NOMO-1 treated with DMSO at 0.1 percent for 48 hours (cell line): ENCODE results near the gene SLK.

ENCODE experiments used
- DNase-seq: peaks from one replicate; lab custom pipeline; 2025; ENCODE audit not compliant: unreplicated experiment; lab: John Stamatoyannopoulos, UW

The SLK gene

DNA sequence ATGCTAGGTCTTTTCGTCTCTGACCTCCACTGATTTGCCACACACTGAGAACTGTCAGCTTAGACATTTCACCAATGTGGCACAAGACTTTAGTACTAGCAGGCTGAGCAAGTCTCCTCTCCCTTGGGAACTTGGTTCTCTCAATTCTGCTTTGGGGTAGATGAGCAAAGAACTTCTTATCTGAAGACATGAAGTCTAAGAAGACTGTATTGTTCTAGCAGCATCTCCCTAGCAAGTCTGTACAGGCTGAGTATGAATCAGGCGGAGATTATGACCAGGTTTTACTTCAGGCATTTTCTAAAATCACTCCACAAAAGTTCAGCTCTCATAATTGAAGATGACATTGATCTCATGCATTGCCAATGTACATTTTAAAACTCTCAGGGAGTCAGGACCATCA, 25.1 kb upstream of the SLK start:
- DNase-seq, result no peak

DNA sequence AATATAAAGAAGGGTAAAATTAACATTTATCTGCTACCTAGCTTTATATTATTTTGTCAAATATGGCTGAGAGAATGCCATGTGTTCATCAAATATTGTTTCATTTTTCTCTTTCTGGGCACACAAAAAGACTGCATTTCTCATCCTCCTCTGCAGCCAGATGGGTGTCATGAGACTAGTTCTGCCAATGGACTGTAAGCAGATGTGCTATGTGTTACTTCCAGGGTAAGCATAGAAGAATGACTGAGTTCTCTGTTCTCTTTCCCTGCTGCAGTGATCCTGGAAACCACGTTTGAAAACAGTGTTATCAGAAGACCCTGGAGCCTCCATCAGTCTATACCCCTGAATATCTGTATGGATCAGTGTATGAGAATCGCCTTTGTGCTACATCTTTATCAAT, 24.1 kb upstream of the SLK start:
- no peak for DNase-seq

DNA sequence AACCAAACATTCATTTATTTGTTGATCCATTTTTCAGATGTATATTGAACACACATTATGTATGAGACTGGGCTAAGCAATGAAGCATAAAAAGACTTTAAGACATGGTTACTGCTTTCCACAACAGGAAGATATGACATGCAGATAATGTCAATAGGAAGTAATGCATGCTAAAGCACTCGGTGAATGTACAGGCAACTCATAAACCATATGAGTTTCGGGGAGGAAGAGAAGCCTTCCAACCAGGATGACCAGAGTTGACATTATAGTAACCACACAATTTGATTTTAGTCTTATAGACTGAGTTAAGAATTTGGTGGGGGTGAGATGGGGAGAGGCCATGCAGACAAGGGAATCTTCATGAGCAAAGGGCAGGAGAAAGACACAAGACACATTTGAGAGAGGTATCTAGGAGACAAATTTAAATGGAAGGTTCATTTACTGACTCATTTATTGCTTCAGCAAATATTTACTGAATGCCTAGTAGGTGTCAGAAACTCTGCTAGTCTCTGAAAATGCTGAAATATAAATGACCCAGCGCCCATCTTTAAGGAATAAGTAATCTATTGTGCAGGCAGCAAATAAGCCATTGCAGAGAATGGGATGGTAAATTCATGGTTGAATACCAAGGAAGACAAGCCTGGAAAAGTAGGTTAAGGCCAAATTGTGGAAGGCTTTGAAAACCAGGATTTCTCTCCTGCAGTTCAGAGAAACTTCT, 19.0 kb upstream of the SLK start:
- no peak for DNase-seq

DNA sequence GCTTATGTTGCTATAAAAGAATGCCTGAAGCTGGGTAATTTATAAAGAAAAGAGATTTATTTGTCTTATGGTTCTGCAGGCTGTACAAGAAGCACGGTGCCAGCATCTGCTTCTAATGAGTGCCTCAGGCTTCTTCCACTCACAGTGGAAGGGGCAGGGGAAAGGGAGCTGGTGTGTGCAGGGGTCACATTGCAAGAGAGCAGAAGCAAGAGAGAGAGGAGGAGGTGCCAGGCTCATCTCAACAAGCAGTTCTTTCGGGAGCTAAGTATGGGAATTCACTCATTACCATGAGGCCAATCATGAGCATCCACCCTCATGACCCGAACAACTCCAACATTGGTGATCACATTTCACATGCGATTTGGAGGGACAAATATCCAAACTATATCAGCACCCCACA, 17.2 kb upstream of the SLK start:
- DNase-seq, result no peak

DNA sequence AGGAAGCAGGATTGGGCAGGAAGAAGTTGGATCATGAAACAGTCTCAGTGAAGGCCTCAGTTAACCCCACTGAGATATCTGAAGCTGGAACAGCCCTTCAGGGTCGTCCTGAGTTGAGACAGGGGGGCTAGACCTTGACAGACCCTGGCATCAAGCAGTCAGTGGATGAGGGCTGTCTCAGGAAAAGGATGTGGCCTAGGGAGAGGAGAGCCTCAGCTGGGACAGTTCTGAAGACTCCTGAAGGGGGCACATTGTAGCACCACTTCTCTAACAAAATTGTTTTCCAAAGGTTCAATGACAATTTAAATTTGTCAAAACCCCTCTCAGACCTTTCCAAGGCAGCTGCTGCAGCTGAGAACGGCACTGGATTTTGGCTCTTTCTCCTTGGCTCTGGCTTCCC, 15.8 kb upstream of the SLK start:
- no peak for DNase-seq

DNA sequence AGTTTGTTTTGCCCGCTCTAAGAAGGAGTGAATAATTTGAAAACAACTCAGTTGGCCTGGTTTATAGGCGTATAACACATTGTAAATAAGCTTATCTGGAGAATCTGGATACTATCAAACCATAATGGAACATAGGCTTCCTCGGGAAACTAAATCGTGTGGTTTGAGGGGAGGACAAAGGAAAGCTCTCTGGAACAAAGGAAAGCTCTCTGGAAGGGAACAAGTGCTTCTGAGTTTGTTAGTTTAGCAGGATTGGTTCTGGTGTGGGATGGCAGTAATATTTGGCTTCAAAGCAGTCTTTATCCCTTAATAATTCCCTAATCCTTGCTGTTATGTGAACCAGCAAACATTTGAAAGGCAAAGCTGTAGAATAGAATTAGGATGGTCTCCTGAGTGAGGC, 15.0 kb upstream of the SLK start:
- no peak for DNase-seq

DNA sequence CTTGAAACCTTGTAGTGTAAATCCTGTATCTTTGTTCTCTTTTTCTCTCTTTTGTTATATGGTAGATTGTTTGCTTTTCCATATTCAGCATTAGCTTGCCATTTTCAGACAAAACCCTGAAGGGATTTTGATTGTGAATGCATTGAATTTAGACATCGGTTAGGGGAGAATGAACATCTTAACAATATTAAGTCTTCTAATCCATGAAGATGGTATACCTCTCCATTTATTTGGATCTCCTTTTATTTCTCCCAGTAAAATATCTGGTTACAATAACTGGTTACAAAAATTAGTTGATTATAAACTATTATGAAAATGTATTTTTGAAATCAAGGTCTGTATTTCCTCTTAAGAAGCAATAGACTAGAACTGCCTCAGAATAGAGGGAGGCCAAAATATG, 12.4 kb upstream of the SLK start:
- DNase-seq, result no peak

DNA sequence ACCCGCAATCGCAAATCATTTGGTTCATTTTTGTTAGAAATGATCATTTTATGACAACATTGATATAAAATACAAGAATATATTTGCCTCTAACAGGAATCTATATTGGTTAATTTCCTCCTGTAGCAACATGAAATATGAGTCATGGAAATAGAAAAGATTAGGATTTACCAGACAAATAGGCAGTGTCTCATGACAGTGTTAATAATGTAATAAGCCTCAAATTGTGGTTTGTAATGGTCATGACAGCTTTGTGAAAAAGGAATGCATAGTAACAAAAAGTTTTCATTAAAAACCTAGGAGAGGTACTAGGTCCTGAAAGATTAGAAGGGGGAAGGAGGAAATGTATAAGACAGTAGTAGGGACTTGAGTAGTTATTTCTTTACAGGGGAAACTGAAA, 7.9 kb upstream of the SLK start:
- DNase-seq, result no peak

DNA sequence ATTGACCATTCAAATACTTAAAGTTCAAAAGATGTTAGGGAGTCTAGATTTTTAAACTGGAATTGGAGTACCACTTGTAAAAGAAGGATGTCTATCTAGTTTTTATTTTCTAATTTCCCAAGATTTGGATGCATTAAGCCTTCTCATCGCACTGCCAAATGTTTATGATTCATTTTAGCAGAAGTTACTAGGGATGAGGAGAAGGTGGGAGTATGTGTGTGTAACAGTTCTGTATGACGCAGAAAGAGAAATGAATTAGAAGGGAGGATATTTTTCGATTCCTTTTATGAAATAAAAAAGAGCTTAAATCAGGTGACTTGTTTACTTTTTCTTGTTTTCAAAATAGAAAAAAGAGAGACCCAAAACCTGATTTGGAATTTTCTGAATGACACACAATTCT, 6.8 kb upstream of the SLK start:
- DNase-seq, result no peak

DNA sequence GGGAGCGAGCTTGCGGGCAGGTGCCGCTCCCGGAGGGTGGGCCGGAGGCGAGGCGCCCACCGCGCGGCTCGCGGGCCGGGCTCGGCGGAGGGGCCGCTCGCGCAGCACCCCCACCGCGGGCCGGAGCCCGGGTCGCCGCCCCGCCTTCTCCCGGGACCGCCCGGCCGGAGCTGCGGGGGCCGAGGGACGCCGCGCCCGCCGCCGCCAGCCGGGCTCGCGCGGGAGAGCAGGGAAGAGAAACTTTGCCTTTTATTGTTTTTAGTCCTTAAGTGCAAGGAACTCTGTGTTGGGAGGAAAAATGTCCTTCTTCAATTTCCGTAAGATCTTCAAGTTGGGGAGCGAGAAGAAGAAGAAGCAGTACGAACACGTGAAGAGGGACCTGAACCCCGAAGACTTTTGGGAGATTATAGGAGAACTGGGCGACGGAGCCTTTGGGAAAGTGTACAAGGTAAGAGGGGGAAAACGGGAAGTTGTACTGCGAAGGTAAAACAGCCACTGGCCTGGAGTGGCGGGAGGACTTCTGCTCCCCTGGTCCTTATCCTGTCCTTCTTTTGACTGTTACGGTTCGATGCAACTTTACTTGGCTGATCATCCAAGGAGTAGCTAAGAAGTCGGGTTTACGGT, 620 bp downstream of the SLK start:
- peak; percentile 50 for DNase-seq

DNA sequence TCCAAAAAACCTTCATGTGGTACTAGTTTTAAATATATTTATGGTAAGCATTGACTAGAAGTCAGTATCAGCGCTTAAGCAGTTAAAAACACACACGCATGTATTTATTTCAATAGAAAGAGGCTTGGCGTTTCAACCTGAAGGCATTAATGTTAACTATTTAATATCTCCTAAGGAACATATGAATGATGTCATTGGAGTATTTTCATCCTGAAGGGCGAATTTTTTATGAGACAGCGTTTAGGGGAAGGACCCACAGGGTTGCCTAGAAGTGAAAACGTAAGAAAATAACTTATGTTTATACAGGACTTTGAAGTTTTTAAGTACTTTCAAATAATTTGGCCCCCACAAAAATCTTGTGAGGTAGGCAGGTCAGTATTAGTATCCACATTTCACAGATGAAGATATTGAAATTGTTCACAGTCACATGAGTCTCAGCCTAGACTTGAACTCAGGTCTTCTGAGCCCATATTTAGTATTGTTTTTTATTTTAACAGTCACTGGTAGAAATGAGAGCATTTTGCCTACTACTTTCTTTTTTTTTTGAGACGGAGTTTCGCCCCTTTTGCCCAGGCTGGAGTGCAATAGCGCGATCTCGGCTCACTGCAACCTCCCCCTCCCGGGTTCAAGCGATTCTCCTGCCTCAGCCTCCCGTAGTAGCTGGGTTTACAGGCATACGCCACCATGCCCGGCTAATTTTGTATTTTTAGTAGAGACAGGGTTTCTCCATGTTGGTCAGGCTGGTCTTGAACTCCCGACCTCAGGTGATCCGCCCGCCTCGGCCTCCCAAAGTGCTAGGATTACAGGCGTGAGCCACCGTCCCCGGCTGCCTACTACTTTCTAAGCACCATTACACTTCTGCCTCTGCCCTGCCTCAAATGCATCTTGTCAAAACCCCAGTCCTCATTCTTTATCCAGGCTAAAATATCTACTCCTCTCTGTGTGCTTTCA, 1.8 kb downstream of the SLK start:
- no peak for DNase-seq

DNA sequence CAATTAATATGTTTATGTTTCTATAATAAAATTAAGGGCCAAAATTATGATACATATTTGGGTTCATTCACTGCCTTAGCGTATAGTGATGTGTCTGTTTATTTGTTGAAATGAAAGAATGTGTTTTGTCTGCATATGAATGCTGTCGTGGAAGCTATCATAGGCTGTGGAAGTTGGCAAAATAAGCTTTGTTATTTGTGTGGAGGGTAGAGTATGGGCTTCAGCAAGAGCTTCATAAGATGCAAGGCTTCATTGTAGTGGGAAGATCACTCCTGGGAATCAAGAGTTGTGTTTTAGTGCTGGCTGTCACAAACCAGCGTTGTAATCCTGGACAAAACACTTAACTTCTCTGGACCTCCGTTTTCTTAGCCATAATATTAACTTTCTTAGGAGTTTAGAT, 2.5 kb downstream of the SLK start:
- DNase-seq, result no peak

DNA sequence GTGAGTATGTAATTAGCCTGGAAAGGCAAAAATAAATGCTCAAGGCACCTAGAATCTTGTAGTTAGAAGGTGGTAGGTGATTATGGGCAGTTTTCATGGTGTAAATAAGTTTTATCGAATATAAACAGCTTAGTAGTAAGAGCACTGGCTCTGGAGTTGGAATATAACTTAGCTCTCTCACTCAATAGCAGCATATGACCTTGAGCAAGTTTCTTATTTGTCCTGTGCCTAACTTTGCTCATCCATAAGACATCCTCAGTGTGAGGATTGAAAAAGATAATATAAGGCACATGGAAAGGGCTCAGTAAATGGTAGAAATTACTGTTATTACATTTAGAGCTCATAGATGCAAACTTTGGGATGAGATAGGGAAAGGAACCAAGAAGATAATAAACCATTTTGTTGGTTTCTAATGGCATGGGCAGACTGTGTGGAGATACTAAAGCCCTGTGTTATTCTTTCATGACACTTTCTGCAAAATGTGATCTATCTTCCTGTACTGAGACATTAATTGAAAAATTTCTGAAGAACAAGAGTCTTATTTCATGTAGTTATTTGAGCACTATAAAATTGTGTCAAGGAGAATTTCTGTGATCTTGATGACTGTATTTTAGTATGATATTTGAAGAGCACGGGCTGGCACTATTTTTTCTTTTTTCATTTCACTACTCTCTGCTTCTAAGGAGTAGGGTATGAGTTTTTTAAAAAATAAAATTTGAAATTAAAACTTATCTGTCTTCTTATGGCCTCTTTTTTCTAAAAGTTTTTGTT, 3.1 kb downstream of the SLK start:
- DNase-seq, result no peak

DNA sequence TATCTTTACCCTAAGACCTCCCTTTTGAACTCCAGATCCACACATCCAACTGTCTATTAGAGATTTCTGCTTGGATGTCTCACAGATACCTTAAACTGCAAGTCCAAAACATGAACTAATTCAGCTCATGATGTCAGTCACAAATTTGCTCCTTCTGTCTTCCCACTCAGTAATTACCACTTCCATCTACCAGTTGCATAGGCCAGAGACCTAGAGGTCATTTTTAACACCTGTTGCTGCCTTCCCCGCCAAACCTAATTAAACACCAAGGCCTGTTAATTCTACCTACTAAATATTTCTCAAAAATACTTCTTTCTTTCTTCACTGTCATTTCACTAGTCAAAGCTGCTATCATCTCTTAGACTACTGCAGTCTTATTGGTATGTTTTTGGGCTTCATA, 8.2 kb downstream of the SLK start:
- DNase-seq, result no peak

DNA sequence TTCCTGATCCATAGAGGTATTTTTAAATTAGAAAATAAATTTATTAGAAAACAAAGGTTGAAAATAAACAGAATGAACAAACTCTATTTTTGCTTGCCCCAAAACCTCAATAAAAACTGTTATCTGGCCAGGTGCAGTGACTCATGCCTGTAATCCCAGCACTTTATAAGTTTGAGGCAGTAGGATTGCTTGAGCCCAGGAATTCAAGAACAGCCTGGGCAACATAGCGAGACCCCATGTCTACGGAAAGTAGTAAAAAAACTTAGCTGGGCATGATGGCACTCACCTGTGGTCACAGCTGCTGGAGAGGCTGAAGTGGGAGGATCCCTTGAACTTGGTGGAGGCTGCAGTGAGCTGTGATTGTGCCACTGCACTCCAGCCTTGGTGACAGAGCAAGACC, 10.3 kb downstream of the SLK start:
- no peak for DNase-seq

DNA sequence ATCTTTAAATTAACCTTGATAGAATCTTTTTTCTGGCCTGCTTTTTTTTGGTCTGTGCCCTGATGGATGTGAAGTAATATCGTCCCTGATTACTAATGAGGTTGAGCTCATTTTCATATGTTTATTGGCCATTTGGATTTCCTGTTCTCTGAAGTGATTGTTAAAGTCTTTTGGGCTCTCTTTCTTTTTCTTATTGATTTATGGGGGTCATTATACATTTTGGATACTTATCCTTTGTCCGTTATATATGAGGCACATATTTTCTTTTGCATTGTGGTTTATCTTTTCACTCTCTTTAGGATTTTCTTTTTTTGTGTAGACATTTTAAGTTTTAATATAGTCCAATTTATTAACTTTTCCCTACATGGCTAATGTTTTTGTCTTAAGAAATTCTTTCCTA, 12.6 kb downstream of the SLK start:
- DNase-seq, result no peak

DNA sequence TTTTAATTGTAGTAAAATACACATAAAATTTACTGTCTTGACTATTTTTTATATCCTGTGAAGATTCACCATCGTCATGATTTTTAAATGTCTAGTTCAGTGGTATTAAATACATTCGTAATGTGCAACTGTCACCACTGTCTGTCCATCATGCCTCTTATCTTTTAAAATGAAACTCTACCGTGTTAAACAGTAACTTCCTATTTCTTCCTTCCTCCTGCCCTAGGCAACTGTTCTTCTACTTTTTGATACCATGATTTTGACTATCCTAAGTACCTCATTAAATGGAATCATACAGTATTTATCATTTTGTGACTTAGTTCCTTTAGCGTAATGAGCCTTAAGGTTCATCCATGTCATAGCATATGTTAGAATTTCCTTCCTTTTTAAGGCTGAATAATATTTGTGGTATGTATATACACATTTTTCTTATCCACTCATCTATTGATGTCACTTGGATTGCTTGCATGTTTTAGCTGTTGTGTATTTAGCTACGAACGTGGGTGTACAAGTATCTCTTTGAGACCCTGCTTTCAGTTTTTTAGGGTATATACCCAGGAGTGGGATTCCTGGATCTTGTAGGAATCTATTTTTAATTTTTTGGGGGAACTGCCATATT, 13.5 kb downstream of the SLK start:
- DNase-seq, result peak; percentile 4

DNA sequence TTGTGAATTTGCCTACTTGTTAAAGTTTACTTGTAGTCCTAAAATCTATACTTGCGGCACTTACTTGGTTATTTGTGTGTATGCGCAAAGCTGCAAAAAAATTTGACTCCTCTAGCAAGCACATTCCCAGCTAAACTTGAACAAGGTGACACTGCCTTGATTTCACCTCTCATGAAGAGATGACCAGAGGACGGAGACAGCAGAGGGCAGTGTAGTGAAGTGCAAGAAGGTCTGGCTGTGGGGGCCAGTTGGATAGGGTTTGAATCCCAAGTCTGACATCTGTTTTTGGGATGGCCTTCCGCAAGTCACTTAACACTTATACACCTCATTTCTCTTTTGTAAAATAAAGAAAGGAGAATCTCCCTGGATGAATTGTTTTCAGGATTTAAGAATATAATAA, 15.7 kb downstream of the SLK start:
- no peak for DNase-seq

DNA sequence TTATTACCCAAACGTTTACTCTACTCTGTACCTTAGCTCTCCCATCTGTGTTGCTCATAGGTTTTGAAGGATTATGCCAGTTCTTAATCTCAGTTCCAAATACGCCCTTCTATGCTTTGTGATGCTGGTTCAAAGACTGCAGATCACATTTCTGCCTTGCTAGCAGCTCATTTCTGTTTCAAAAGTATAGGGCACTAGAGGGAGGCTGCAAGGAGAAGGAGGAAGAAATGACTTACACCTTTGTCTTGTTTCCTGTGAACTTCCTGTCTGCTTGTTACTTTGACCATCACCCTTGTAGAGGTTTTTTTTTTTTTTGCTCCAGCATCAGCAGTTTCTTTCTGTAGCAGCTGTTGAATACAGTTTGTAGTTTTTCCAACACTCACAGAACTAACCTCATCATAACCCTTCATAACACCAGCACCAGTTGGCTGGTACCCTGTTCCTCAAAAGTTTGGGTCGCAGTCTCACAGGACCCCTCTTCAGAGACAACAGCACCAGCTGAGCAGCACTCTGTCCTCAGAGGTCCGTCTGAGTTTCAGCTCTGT, 16.5 kb downstream of the SLK start:
- DNase-seq, result peak; percentile 7

DNA sequence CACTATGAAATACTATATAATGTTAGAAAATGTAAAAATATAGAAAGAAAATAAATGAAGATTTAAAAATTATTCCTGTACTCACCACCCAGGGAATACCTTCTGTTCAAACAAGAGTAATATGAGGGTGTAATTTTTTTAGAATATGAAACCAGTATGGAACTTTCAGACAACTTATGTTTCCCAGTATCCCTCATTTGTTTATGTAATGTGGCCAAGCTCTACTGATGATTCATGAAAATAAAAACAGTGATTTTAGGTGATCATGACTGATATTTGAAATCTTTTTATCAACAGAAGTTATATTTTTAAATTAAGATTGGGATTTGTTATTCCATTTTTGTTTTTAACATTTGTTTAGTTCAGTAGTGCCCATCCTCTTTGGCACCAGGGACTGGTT, 18.8 kb downstream of the SLK start:
- no peak for DNase-seq

DNA sequence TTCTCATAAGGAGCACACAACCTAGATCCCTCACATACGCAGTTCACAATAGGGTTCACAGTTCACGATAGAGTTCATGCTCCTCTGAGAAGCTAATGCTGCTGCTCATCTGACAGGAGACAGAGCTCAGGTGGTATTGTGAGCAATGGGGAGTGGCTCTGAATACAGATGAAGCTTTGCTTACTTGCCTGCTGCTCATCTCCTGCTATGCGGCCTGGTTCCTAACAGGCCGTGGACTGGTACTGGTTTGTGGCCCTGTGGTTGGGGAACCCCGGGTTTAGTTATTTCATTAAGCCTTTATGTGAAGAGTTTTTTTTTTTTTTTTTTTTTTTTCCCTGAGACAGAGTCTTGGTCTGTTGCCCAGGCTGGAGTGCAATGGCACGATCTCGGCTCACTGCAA, 19.4 kb downstream of the SLK start:
- no peak for DNase-seq
